Right cardiac atrium (tissue), 5 donors: Measurements from ENCODE around the gene TSC22D4. TPM values are rescaled to one million over a fixed set of nuclear protein-coding genes. Genes with fewer than 3 reads are reported as not detected.
A peak's percentile ranks its signal among the peaks of the same experiment; 100 is the strongest.

ENCODE experiments used
- ATAC-seq, 2 donors: fragments of 200-7000 bp; cut with Tn5 transposase; one replicate each; pipeline versions ENCODE4 v1.8.0 to v1.9.1; 2020; ENCODE audit warnings: moderate library complexity in 2 of 2, mild to moderate bottlenecking in 1 of 2
- DNase-seq, 3 donors: peaks; one replicate each; pipeline ENCODE4 v3.0.0-alpha.2; 2020
- H3K27ac ChIP-seq: one replicate; pipeline ENCODE4 v1.5.1; 2013; ENCODE audit warnings: mild to moderate bottlenecking, low read length, control low read depth, moderate library complexity
- H3K27me3 ChIP-seq: one replicate; pipeline ENCODE4 v1.6.1; 2013; ENCODE audit not compliant: control insufficient read depth, insufficient read depth
- H3K4me1 ChIP-seq: one replicate; pipeline ENCODE4 v1.6.1; 2013; ENCODE audit warnings: low read length; ENCODE audit not compliant: control insufficient read depth, insufficient read depth
- H3K4me3 ChIP-seq: one replicate; pipeline ENCODE4 v1.5.1; 2013; ENCODE audit warnings: low read length, control low read depth
- H3K9me3 ChIP-seq: one replicate; pipeline ENCODE4 v1.6.1; 2013; ENCODE audit warnings: low read length; ENCODE audit not compliant: control insufficient read depth
- whole genome bisulfite sequencing: extraction: QIAGEN DNeasy Blood & Tissue Kit; methylation state at CpG from one replicate; pipeline ENCODE4 v1.1.7; 2013; 5-methylcytosine and 5-hydroxymethylcytosine counted together
- intact Hi-C, 4 donors: fragments of 100-400 bp; cut with DNase I; formaldehyde crosslinking; loops; one replicate each; pipeline versions ENCODE4 v1.11.0 to v1.14.0; 2022 to 2023
- polyA plus RNA-seq: library from polyadenylated mRNA; stranded (reverse); fragments of 200-250 nt; gene quantifications from one replicate; pipeline ENCODE4 v1.2.3, GENCODE V29; 2013
- total RNA-seq, 4 donors: library from RNA; stranded (reverse); fragmentation: NEBNext Ultra II Directional; extraction: Animal tissue kit (Norgen Biotek cat#: 25700); gene quantifications; one replicate each; pipeline ENCODE4 v1.2.1, GENCODE V29; 2021
- donor health status: healthy with polysubstance abuse.
- donor health status: DM: no; HTN: yes; CAD: no.
- donor health status: DM: no; HTN: no; CAD: no.
- donor health status: DM: no; HTN: yes; CAD: no; lungs with severe emphysema.
- donor health status: DM: yes; HTN: yes; CAD: no.

Gene TSC22D4
- total and polyA plus RNA-seq, 5 donors: 36.7 to 63.6 (median 55.1) TPM

GRCh38 chr7:100431286-100431735 lies 47.7 kb downstream of the TSC22D4 start:
- intact Hi-C loops: no loop called here
- H3K9me3 ChIP-seq: no peaks in the 10 kb centered on the region
- no peak for ATAC-seq
- WGBS: 84% methylated on average over 23 of the region's 23 CpGs
- peaks cover 12% of the 10 kb centered on the region for H3K4me1 ChIP-seq
- no peak overlapping the region for H3K4me3 ChIP-seq
- H3K27me3 ChIP-seq: no peaks in the 10 kb centered on the region
- DNase-seq: peak in 1 of 3 donors; percentile 65
- no peak overlapping the region for H3K27ac ChIP-seq

- DNase-seq (peak in 2 of 3 donors; percentile 66 to 68), ATAC-seq (no peak)
- H3K4me3 ChIP-seq: peak overlapping the region; percentile 85
- no peaks in the 10 kb centered on the region for H3K27me3 ChIP-seq
- intact Hi-C loops: no loop called here
- H3K27ac ChIP-seq: peak overlapping the region; percentile 37
- H3K4me1 ChIP-seq: peaks cover 12% of the 10 kb centered on the region
- H3K9me3 ChIP-seq: no peaks in the 10 kb centered on the region
- WGBS: 22% methylated on average over 31 of the region's 31 CpGs
Measured at GRCh38 chr7:100430493-100431285, 48.3 kb downstream of the TSC22D4 start.

- intact Hi-C loops: no loop called here
- Histone ChIP-seq H3K27me3 (no peaks in the 10 kb centered on the region), H3K9me3 (no peaks in the 10 kb centered on the region), H3K27ac (peak within 1 kb of the TSS; percentile 99), H3K4me1 (peaks cover 8% of the 10 kb centered on the region), H3K4me3 (peak within 1 kb of the TSS; percentile 85)
- ATAC-seq (peak; percentile 80 to 84), DNase-seq (peak; percentile 99)
- WGBS: under 1% methylated on average over 95 of the region's 95 CpGs
Measured at GRCh38 chr7:100429637-100430492, 49.1 kb downstream of the TSC22D4 start, which contains the start of gene MEPCE. MEPCE (plus strand) TSS chr7:100429831; CDS start chr7:100430019, 188 bp downstream.

DNA sequence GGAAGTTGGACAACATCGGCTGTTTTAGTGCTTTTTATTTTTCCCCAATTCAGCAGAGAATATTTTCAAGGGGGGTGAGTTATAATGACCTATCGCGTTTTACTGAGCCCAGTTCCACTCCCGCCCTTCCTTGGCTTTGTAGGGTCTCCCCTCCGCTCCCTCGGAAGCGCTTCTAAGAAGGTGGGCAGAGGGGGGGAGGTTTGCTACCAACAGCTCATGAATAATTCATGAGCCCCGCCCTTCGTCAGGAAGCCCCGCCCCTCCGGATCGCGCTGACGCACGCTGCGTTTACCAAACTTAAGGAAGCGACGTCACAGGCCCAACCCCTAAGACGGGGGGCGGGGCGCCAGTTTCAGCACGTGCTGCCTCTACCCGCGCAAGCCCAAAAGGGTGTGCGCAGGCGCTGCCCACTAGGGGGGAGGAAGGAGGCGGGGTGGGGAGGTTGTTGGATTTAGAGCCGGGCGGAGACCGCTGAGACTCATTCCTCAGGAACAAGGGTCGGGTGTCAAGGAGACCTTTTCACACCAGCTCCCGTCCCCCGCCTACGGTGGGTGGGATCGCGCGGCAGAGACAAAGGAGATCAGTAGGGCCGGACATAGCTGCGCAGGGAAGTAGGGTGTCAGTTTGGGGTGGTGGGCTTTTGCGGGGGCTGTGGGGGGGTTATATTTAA lies 49.9 kb downstream of the TSC22D4 start:
- no peaks in the 10 kb centered on the region for H3K9me3 ChIP-seq
- H3K27me3 ChIP-seq: no peaks in the 10 kb centered on the region
- peaks cover 7% of the 10 kb centered on the region for H3K4me1 ChIP-seq
- H3K27ac ChIP-seq: peak overlapping the region; percentile 99
- ATAC-seq: peak; percentile 83 to 87
- H3K4me3 ChIP-seq: peak overlapping the region; percentile 85
- peak; percentile 100 for DNase-seq
- WGBS: under 1% methylated on average over 40 of the region's 40 CpGs
- intact Hi-C loops: no loop called here

- peak; percentile 80 to 82 for ATAC-seq
- WGBS: under 1% methylated on average over 66 of the region's 66 CpGs
Measured at GRCh38 chr7:100428199-100428966, 50.6 kb downstream of the TSC22D4 start, which contains the start of gene ZCWPW1. ZCWPW1 (minus strand) TSS chr7:100428703; CDS start chr7:100420649, 8,054 bp downstream.

GRCh38 chr7:100427762-100428198 lies 51.2 kb downstream of the TSC22D4 start:
- Histone ChIP-seq H3K9me3 (no peaks in the 10 kb centered on the region), H3K4me1 (peaks cover 7% of the 10 kb centered on the region), H3K27me3 (no peaks in the 10 kb centered on the region), H3K4me3 (peak overlapping the region; percentile 1), H3K27ac (no peak overlapping the region)
- DNase-seq: no peak
- intact Hi-C loops: no loop called here
- ATAC-seq: no peak
- WGBS: 44% methylated on average over 16 of the region's 16 CpGs

More at GRCh38 chr7:100428199-100428966, 50.6 kb downstream of the TSC22D4 start, which contains the start of gene ZCWPW1:
- Histone ChIP-seq H3K27ac (peak within 1 kb of the TSS; percentile 99), H3K9me3 (no peaks in the 10 kb centered on the region), H3K4me3 (peak within 1 kb of the TSS; percentile 85), H3K27me3 (no peaks in the 10 kb centered on the region), H3K4me1 (peaks cover 7% of the 10 kb centered on the region)
- intact Hi-C loops: no loop called here
- DNase-seq: peak; percentile 97 to 99 (median 99)

DNA sequence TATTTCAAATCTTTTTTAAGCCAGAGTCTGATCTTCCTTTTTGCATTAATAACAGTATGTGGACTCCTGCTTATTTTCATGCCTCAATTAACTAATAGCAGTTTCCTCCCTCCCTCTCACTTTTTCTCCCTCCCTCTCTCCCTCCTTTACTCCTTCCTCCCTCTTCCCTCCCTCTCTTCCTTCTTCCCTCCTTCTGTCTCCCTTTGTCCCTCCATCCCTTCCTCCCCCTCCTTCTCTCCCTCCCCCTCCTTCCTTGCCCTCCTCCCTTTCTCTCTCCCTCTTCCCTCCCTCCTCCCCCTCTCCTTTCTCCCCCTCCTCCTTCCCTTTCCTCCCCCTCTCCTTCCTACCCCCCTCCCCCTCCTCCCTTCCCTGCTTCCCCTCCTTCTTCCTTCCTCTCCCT lies 52.5 kb downstream of the TSC22D4 start:
- Histone ChIP-seq H3K9me3 (no peaks in the 10 kb centered on the region), H3K27ac (no peak overlapping the region), H3K4me3 (no peak overlapping the region), H3K4me1 (peaks cover 7% of the 10 kb centered on the region), H3K27me3 (no peaks in the 10 kb centered on the region)
- no peak for DNase-seq
- intact Hi-C loops: no loop called here
- ATAC-seq: no peak

DNA sequence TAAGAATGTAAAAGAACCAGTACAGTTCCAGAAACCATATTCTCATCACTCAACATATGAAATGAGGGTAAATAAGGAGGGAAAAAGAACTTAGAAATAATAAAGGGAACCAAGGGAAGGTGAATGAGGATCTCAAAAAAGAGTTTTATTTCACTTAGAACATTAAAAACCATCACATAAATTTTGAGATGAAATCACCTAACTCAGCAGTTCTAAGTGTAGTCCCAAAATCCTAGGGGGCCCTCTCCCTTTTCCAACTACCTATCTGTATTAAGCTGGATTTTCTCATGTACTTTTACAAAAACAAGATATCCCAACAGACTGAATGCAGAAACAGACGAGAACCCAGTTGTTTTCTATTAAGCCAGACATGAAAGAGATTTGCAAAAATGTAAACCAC lies 53.7 kb downstream of the TSC22D4 start:
- Histone ChIP-seq H3K4me1 (no peaks in the 10 kb centered on the region), H3K27me3 (no peaks in the 10 kb centered on the region), H3K27ac (no peak overlapping the region), H3K9me3 (no peaks in the 10 kb centered on the region), H3K4me3 (no peak overlapping the region)
- no peak for ATAC-seq
- 70% methylated on average over 1 of the region's 1 CpG for WGBS
- DNase-seq: no peak
- intact Hi-C loops: no loop called here

DNA sequence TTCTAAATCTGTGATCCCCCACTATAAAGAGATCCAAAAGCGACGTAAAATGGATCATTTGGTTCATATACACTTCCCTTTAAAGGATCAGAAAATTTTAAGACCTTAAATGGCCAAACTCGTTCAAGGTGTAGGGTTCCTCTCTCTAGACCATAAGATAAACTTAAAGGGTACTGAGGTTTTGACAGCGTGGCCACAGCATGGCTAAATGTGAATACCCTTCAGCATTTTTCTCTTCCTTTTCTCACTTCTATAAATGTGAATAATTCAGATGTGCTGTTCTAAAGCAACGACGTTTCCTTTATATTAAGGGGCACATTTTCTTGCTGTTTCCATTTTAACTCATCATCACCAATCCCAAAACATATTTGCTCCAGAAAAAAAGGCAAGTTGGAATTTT lies 55.7 kb downstream of the TSC22D4 start:
- no peak for DNase-seq
- H3K4me3 ChIP-seq: no peak overlapping the region
- no peaks in the 10 kb centered on the region for H3K9me3 ChIP-seq
- WGBS: 92% methylated on average over 6 of the region's 6 CpGs
- intact Hi-C loops: no loop called here
- H3K27me3 ChIP-seq: no peaks in the 10 kb centered on the region
- H3K4me1 ChIP-seq: no peaks in the 10 kb centered on the region
- ATAC-seq: no peak
- H3K27ac ChIP-seq: no peak overlapping the region

- intact Hi-C loops: no loop called here
- Histone ChIP-seq H3K4me1 (no peaks in the 10 kb centered on the region), H3K4me3 (no peak overlapping the region), H3K9me3 (no peaks in the 10 kb centered on the region), H3K27me3 (no peaks in the 10 kb centered on the region), H3K27ac (no peak overlapping the region)
- ATAC-seq: no peak
- WGBS: 55% methylated on average over 1 of the region's 1 CpG
- DNase-seq: no peak
Measured at GRCh38 chr7:100419660-100420226, 59.3 kb downstream of the TSC22D4 start.
